RWPE1 (cell line): Measurements from ENCODE around the gene BCL11A.

ENCODE experiments used
- CTCF ChIA-PET: fragments of 350-600 bp; sonication (Branson Sonifier 250); formaldehyde crosslinking; extraction: SDS; loops from one replicate; lab custom pipeline; 2021; lab: Yijun Ruan, JAX
- POLR2A ChIA-PET: fragments of 400-600 bp; formaldehyde crosslinking; extraction: SDS; loops from one replicate; lab custom pipeline; 2020; ENCODE audit warnings: antibody characterized with exemption; ENCODE audit not compliant: low non-redundant PET; lab: Yijun Ruan, JAX
- DNase-seq: peaks from one replicate; pipeline ENCODE4 v3.0.0; 2012; ENCODE audit warnings: low spot score
- H3K27ac ChIP-seq: fragments of 450-650 bp; 2 replicates; pipeline ENCODE4 v1.5.1; 2017
- TF ChIP-seq, protein P1 (sequence below): fragments of 450-650 bp; conservative IDR thresholded peaks from 2 replicates; pipeline ENCODE4 v1.5.1; 2017; ENCODE audit warnings: low read depth, mild to moderate bottlenecking

Gene BCL11A

DNA sequence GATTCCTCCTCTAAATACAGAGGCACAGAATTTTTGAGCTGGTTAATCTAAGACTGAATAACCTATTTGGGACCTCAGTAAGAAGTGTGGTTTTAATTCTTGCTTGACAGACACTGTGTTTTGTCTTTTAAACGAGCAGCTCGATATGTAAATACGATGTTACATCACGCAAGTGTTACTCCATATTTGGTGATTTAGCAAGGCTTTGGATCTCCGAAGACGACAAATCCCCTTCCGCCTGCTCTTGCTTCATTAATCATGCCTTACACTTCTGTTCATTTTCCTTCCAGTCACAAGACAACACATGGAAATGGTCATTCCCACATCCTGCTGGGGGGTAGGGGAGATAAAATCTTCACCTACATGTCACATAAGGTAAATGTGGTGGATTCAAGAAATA lies 9.4 kb downstream of the BCL11A start:
- TF ChIP-seq, protein P1, sequence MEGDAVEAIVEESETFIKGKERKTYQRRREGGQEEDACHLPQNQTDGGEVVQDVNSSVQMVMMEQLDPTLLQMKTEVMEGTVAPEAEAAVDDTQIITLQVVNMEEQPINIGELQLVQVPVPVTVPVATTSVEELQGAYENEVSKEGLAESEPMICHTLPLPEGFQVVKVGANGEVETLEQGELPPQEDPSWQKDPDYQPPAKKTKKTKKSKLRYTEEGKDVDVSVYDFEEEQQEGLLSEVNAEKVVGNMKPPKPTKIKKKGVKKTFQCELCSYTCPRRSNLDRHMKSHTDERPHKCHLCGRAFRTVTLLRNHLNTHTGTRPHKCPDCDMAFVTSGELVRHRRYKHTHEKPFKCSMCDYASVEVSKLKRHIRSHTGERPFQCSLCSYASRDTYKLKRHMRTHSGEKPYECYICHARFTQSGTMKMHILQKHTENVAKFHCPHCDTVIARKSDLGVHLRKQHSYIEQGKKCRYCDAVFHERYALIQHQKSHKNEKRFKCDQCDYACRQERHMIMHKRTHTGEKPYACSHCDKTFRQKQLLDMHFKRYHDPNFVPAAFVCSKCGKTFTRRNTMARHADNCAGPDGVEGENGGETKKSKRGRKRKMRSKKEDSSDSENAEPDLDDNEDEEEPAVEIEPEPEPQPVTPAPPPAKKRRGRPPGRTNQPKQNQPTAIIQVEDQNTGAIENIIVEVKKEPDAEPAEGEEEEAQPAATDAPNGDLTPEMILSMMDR = no peak
- H3K27ac ChIP-seq = no peak overlapping the region
- ChIA-PET CTCF (interaction anchor here (0.6 kb wide), 1 partner anchor 81 kb away, joined by 3 read pairs; no protein-coding TSS in a partner anchor), POLR2A (no interaction called here)
- no peak for DNase-seq

DNA sequence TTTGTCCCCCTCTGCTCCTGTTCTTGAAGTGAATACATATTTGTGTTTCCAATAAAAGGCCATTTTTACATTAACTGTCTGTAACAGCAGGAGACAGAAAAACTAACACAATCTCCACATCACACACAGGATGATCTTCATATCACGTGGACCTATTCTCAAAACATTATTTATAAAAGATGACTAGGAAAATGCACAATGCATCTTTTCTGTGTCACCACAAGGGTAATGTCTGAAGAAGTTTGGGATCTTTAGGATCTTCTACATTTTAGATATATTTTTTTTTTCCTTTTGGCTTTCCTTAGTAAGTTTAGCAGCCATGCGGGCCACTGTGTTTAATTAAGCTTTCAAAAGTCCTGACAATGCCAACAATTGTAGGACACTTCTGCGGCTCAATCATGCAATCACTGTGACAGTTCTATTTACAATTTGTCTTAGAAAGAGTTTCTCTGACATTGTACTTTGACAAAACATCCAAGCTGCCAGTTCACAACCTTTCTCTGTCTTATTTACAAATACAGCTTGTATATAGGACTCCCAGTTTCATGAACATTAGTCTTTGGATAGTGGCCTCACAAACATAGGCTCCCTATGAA lies 12.3 kb downstream of the BCL11A start:
- no peak overlapping the region for H3K27ac ChIP-seq
- TF ChIP-seq, protein P1 = no peak
- POLR2A ChIA-PET = no interaction called here
- DNase-seq = no peak
- CTCF ChIA-PET = interaction anchor here (0.6 to 1.4 kb wide), 2 partner anchors 9 to 38 kb away, joined by 3 read pairs; no protein-coding TSS in a partner anchor

DNA sequence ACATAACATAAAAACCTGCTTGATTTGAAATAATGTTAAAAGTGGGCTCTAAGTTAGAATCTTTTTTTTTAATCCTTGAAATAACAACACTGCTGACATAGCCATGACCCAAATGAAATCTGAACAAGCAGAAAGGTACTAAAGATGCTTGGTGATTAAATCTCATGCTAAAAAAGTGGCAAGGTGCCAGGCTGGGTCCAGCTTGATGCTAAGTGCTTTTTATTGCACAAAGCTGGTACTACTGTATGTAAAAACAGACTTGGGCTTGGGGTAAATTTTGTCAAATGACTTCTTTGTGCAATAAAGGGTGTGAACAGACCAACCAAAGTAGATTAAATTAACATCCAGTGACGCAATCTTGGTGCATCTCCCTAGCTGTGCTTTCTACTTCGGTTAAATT lies 13.4 kb downstream of the BCL11A start:
- no peak overlapping the region for H3K27ac ChIP-seq
- TF ChIP-seq, protein P1 = no peak
- CTCF ChIA-PET = interaction anchor here (0.6 to 1.4 kb wide), 2 partner anchors 10 to 82 kb away, joined by 3 to 4 read pairs; no protein-coding TSS in a partner anchor
- POLR2A ChIA-PET = no interaction called here
- DNase-seq = no peak

DNA sequence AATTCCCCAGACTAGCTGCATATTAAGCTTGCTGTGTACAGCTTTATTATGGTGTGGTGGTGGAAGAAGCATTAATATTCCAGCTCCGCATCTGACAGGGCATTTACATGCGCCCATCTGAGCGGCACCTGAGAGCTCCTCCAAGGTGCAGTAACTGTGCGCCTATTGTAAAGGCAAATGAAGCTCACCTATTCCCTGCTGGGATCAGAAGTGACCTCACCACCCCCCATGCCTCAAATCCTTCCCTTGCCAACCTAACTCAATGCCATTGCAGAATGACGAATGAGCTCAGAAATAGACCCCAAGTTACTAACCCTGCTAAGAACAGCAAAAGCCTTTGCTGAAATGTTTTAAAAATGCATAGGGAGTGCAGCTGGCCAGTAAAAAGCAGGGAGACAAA lies 14.3 kb downstream of the BCL11A start:
- TF ChIP-seq, protein P1 = no peak
- DNase-seq = no peak
- CTCF ChIA-PET = interaction anchor here (1.8 kb wide), 1 partner anchor 11 kb away, joined by 4 read pairs; no protein-coding TSS in a partner anchor
- POLR2A ChIA-PET = no interaction called here
- no peak overlapping the region for H3K27ac ChIP-seq

DNA sequence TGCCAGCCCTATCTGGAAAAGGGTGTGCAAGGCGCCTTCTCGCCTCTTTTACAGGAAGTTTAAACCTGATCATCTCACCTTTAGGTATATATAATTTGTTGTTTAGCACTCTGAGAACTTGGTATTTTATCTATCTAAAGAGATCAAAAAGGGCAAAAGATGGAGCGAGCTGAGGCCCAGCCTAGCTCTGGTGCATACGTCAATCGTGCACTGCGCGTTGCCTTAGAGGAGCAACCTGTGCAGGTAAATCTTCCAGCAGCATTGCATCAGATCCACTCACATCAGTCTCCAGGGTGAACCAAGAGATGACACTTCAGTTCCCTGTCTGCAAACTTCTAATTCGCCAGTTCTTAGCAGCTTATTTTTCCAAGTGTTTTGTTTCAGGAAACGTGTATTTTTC lies 15.4 kb downstream of the BCL11A start:
- H3K27ac ChIP-seq = no peak overlapping the region
- POLR2A ChIA-PET = no interaction called here
- TF ChIP-seq, protein P1 = no peak
- DNase-seq = no peak
- CTCF ChIA-PET = interaction anchor here (1.8 kb wide), 1 partner anchor 12 kb away, joined by 4 read pairs; no protein-coding TSS in a partner anchor

DNA sequence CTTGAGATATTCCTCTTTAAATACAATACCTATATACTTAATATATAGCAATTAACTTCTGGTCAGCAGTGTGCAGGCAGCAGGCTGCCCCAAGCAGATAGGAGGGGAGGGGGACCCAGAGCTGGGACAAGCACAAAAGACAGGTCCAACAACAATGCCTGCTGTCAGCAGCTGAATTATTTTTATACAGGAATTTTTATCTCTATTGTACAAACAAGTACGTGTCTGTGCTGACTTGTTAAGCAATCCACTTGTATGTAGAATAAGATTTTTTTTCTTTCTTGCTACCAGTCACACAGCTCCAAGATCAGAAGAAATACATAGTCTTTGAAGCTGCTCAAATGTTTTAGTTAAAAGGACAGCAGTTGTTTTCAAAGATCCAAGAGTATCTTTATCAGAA lies 16.7 kb downstream of the BCL11A start:
- no peak for DNase-seq
- ChIA-PET CTCF (no interaction called here), POLR2A (interaction anchor here (0.5 kb wide), 1 partner anchor 10 kb away, joined by 3 read pairs; no protein-coding TSS in a partner anchor)
- H3K27ac ChIP-seq = no peak overlapping the region
- TF ChIP-seq, protein P1 = no peak
